NCI-H128 (cell line): Measurements from ENCODE around the gene FXR2.
"Not testable (repeated sequence)": the region's sequence is repeated elsewhere in the genome, so short reads cannot be mapped to it uniquely, and the experiment has no call there.

ENCODE experiments used
- DNase-seq: peaks from one replicate; lab custom pipeline; 2025; ENCODE audit not compliant: unreplicated experiment; lab: John Stamatoyannopoulos, UW

FXR2 gene

GRCh38 chr17:7614425-7615264, at the start of gene FXR2:
TSS of gene FXR2 (minus strand) at chr17:7614897. CDS start at chr17:7614532, 365 bp downstream.
- peak; percentile 99 for DNase-seq

GRCh38 chr17:7656958-7657609, 42.4 kb upstream of the FXR2 start:
- no peak for DNase-seq

GRCh38 chr17:7655541-7655840, 40.8 kb upstream of the FXR2 start:
- no peak for DNase-seq

- DNase-seq = no peak
Observed at GRCh38 chr17:7654832-7655540, 40.3 kb upstream of the FXR2 start.

GRCh38 chr17:7652388-7653356, 38.0 kb upstream of the FXR2 start:
- DNase-seq = no peak

GRCh38 chr17:7651665-7652387, 37.1 kb upstream of the FXR2 start:
- no peak for DNase-seq

- no peak for DNase-seq
Observed at GRCh38 chr17:7651097-7651664, 36.5 kb upstream of the FXR2 start.

GRCh38 chr17:7650509-7651096, 35.9 kb upstream of the FXR2 start, which contains the start of gene ATP1B2:
TSS of gene ATP1B2 (plus strand) at chr17:7650926. CDS start at chr17:7651519, 593 bp downstream.
- DNase-seq = peak; percentile 52

GRCh38 chr17:7647018-7647417, 32.3 kb upstream of the FXR2 start:
- no peak for DNase-seq

GRCh38 chr17:7646457-7646856, 31.8 kb upstream of the FXR2 start:
- DNase-seq = no peak

- DNase-seq = no peak
Observed at GRCh38 chr17:7644775-7645174, 30.1 kb upstream of the FXR2 start.

- not testable (repeated sequence) for DNase-seq
Observed at GRCh38 chr17:7641635-7642034, 26.9 kb upstream of the FXR2 start.

- DNase-seq = no peak
Observed at GRCh38 chr17:7640783-7641182, 26.1 kb upstream of the FXR2 start.

GRCh38 chr17:7636163-7636562, 21.5 kb upstream of the FXR2 start:
- no peak for DNase-seq

GRCh38 chr17:7634384-7634783, 19.7 kb upstream of the FXR2 start:
- no peak for DNase-seq

- no peak for DNase-seq
Observed at GRCh38 chr17:7633093-7633492, 18.4 kb upstream of the FXR2 start.

- DNase-seq = no peak
Observed at GRCh38 chr17:7632492-7632894, 17.8 kb upstream of the FXR2 start.

- DNase-seq = no peak
Observed at GRCh38 chr17:7631398-7632380, 17.0 kb upstream of the FXR2 start.
